ENCODE measurements around the gene MLN.

The MLN gene

DNA sequence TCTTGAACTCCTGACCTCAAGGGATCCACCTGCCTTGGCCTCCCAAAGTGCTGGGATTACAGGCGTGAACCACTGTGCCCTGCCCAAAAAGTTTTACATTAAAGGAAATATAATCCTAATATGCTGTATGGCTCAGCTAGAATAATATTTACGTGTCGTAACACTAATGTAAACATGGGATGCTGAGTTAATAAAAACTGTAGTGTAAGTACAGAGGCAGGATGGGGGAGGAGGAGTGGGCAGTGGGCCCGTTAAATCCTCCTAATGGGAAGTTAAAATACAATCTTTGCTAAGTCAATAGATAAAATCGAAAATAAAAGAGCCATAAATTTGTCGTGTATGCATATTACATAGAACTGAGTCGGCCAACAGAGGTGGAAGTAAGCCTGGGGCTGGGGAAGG, 45.0 kb downstream of the MLN start:
- no peak overlapping the region for H3K4me3 ChIP-seq (ENCODE audit: low read depth, low read length)
- TF ChIP-seq, protein P1, sequence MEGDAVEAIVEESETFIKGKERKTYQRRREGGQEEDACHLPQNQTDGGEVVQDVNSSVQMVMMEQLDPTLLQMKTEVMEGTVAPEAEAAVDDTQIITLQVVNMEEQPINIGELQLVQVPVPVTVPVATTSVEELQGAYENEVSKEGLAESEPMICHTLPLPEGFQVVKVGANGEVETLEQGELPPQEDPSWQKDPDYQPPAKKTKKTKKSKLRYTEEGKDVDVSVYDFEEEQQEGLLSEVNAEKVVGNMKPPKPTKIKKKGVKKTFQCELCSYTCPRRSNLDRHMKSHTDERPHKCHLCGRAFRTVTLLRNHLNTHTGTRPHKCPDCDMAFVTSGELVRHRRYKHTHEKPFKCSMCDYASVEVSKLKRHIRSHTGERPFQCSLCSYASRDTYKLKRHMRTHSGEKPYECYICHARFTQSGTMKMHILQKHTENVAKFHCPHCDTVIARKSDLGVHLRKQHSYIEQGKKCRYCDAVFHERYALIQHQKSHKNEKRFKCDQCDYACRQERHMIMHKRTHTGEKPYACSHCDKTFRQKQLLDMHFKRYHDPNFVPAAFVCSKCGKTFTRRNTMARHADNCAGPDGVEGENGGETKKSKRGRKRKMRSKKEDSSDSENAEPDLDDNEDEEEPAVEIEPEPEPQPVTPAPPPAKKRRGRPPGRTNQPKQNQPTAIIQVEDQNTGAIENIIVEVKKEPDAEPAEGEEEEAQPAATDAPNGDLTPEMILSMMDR (conservative IDR thresholded peaks at IDR 0.05; ENCODE audit: low read depth, low read length), result no peak
- no peak for DNase-seq (ENCODE audit: low read depth)

DNA sequence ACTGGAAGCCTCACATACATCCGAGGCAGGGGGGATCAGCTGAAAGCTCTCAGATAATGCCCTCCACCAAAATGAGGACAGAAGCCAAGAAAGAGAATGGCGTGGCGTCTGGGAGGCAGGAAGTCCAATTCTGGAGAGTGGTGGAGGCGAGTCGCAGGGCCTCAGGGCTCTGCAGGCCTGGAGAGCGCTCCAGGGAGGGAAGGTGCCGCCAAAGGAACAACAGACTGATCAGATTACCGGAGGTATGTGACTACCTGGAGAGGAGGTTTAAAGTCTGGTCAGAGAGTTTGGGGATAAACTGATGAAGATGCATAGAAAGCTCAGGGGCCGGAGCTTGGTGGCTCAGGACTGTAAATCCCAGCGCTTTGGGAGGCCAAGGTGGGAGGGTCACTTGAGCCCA, 45.9 kb downstream of the MLN start:
- DNase-seq (ENCODE audit: low read depth), result no peak
- H3K4me3 ChIP-seq (ENCODE audit: low read depth, low read length), result no peak overlapping the region
- TF ChIP-seq, protein P1 (conservative IDR thresholded peaks at IDR 0.05; ENCODE audit: low read depth, low read length), result no peak

DNA sequence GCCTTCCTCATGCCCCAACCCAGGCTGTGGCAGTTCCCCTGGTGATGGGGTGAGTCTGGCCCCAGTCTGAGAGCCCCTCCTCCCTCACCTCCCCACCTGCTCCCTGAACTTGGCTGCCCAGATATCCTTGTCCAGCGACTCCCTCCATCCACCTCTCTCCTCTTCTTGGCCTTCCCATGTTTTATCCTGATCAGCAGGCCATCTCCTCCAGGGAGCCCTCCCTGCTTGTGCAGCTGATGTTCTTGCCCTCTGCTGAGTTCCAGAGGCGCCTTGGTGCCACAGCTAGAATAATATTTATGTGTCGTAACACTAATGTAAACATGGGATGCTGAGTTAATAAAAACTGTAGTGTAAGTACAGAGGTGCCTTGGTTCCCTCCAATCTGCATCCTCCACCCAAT, 46.7 kb downstream of the MLN start:
- TF ChIP-seq, protein P1 (conservative IDR thresholded peaks at IDR 0.05; ENCODE audit: low read depth, low read length), result no peak
- no peak overlapping the region for H3K4me3 ChIP-seq (ENCODE audit: low read depth, low read length)
- DNase-seq (ENCODE audit: low read depth), result no peak

DNA sequence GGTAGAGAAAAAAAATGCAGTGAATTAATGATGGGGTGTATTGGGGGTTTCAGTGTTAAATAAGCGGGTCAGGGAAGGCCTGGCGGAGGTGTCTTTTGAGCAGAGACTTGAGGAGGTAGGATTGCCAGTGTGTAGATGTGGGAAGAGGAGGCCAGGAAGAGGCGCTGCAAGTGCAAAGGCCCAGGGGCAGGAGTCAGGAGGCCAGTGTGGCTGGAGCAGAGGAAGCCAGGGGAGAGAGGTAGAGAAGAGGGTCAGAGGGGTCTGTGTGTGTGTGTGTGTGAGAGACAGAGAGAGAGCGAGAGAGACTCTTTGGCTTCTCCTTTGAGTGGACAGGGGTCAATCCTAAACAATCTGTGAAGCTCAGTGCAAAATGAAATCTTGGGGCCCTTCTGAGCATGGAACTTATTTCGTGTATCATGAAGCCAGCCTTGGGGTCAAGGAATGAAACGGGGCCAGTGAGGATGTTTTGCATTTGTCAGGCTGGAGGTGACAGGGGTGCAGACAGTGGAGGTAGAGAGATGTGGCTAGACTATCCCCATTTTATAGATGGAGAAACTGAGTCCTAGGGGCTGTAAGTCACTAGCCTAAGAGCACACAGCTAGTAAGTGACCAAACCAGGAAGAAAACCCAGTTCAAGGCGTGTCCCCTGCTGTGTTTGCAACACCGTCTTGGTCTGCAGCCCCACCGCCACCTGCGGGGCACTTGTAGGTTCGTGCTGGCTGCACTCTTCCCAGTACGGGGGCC, 47.4 kb downstream of the MLN start:
- TF ChIP-seq, protein P1 (conservative IDR thresholded peaks at IDR 0.05; ENCODE audit: low read depth, low read length), result no peak
- DNase-seq (ENCODE audit: low read depth), result no peak
- H3K4me3 ChIP-seq (ENCODE audit: low read depth, low read length), result no peak overlapping the region

DNA sequence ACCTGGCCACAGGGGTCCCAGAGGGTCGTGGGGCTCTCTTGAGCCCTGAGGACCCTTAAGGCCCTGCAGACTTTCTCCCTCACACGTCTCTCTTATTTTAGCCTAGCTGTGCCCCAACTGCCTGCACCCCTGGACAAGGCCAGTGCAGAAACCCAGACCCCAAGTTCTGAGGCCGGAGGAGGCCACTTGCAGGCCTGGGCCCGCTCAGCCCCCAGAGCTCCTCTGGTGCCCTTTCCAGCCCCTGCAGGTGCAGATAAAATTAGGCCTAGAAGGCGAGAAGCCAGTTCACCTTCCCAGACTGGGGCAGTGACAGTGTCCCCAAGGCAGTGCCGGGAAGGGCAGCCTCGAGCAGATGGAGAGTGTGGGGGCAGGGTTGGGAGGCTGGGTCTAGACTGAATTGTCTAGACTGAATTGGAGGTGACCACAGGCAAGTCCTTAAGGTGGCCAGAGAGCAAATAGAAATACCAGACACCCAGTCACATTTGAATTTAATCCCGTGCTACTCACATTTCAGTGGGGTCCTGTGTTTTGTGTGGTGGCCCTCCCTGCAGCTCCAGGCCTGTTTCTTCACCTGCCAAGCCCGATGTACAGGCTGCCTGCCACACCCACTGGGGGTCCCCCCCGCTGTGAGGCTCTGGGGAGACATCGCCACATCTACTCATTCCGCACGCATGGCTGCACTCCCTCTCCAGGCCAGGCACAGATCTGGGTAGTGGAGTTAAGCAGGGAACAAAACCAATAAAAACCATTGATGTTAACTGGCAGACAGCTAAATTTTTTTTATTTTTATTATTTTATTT, 48.5 kb downstream of the MLN start:
- TF ChIP-seq, protein P1 (conservative IDR thresholded peaks at IDR 0.05; ENCODE audit: low read depth, low read length), result no peak
- DNase-seq (ENCODE audit: low read depth), result no peak
- H3K4me3 ChIP-seq (ENCODE audit: low read depth, low read length), result no peak overlapping the region

DNA sequence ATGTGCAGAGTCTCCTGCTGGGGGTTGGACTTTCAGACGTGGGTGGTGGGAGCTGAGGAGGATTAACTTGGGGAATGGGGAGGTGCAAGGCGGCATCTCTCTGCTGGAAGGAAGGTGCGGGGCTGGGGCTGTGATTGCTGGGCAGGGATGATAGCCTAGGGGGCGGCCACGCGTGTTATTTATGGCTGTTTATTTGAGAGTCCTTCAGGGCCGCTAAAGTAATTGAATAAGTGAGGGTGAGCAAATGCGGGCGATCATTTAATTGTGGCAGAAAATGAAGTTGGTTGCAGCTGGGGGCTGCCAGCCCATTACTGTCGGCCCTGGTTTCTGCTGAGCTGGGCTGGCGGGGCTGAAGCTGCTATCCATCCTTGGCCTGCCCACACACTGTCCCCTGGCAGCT, 49.6 kb downstream of the MLN start:
- TF ChIP-seq, protein P1 (conservative IDR thresholded peaks at IDR 0.05; ENCODE audit: low read depth, low read length), result no peak

More for the DNA sequence above, 49.6 kb downstream of the MLN start:
- H3K4me3 ChIP-seq (ENCODE audit: low read depth, low read length), result no peak overlapping the region
- DNase-seq (ENCODE audit: low read depth), result no peak

Measured in choroid plexus epithelial cell (primary cell).